OCI-M2 (cell line): ENCODE data around the gene DHDH.
A peak's percentile ranks its signal among the peaks of the same experiment; 100 is the strongest.

Experiments used
- DNase-seq: peaks from one replicate; lab custom pipeline; 2025; ENCODE audit not compliant: unreplicated experiment; lab: John Stamatoyannopoulos, UW

The DHDH gene

DNA sequence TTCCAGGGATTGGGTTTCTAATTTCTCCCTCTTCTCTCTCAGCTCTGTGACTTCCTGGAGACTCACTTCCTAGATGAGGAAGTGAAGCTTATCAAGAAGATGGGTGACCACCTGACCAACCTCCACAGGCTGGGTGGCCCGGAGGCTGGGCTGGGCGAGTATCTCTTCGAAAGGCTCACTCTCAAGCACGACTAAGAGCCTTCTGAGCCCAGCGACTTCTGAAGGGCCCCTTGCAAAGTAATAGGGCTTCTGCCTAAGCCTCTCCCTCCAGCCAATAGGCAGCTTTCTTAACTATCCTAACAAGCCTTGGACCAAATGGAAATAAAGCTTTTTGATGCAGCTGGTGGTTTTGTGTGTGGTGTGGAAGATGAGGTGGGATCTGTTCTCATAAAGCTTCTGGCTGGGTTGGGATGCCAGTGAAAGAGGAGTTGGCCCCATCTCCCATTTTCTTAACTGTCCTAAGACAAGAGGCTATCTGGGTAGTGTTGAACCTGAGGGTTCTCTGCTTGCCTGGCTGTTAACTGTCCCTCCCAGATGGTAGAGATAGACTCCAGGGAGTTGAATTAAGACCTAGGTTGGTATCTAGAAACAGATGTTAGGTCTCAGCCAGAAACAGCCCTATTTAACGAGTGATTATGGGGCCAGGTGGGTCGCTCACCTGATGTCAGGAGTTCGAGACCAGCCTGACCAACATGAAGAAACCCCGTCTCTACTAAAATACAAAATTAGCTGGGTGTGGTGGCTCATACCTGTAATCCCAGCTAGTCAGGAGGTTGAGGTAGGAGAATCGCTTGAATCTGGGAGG lies 33.2 kb downstream of the DHDH start:
- DNase-seq, result no peak

DNA sequence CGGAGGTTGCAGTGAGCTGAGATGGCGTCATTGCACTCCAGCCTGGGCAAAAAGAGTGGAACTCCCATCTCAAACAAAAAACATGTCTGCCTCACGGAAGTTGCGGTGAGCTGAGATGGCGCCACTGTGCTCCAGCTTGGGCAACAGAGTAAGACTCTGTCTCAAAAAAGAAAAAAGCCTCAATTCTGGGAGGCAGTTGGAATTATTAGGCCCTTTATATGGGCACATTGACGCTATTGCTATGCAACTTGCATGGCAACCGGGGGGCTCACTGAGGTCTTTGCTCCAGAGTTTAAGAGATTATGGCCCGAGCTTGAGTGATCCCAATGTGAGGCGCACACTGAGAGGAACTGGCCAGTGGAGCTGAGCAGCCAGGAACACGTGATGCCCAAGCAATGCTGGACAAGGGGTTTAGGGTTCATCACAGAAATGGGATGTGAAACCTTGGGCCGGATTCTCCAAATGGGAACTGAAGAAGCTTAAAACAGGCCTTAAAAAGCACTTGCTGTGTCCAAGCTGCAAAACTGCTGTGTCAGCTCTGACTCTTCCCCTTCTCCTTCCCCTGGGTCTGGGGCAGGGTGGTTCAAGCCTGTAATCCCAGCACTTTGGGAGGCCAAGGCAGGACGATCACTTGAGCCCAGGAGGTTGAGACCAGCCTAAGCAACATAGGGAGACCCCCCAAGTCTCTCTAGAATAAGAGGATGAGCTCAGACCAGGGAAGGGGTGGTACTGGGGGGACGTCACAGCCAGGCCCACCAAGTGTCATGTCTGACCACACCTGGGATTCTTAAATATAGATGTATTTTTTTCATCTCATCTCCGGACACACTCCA lies 34.1 kb downstream of the DHDH start:
- DNase-seq, result no peak

DNA sequence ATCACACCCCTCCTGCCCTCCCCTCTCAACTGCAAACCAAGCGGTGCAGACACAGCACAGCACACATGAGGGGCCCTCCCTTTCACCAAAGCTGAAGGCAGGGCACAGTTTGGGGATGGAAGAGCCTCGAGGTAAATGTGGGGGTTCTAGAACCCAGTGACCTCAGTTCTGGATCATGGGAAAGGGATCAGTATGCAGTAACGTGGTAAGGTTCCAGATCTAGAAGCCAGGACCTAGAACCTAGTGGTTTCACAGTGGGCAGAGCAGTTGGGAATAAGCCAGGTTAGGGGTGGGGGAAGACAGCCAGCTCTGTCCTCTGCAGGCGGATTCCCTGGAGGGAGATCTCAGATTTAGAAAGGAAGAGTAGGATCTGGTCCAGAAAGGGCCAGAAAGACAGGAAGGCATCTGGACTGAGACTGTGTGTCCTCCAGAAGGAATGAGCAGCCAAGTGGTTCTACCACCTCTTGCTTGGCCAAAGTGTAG lies 34.7 kb downstream of the DHDH start:
- no peak for DNase-seq

DNA sequence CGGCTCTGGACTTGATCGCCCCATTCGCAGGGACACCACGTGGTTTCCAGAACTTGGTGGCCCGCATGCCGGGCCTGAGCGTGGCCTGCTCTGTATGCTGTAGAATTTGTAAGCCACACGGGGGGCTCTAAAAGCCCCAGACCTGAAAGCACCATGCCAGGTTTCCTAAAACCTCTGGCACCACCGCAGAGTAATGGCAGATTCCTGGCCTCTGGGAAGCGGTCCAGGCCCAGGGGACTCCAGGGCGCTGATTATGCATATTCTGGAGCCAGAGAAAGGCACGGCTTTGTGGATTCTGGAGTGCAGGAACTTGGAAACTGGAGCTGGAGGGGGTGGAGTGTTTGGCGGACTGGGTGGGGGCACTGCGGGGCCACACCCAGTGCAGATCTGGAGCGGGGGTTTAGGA lies 35.3 kb downstream of the DHDH start:
- no peak for DNase-seq

DNA sequence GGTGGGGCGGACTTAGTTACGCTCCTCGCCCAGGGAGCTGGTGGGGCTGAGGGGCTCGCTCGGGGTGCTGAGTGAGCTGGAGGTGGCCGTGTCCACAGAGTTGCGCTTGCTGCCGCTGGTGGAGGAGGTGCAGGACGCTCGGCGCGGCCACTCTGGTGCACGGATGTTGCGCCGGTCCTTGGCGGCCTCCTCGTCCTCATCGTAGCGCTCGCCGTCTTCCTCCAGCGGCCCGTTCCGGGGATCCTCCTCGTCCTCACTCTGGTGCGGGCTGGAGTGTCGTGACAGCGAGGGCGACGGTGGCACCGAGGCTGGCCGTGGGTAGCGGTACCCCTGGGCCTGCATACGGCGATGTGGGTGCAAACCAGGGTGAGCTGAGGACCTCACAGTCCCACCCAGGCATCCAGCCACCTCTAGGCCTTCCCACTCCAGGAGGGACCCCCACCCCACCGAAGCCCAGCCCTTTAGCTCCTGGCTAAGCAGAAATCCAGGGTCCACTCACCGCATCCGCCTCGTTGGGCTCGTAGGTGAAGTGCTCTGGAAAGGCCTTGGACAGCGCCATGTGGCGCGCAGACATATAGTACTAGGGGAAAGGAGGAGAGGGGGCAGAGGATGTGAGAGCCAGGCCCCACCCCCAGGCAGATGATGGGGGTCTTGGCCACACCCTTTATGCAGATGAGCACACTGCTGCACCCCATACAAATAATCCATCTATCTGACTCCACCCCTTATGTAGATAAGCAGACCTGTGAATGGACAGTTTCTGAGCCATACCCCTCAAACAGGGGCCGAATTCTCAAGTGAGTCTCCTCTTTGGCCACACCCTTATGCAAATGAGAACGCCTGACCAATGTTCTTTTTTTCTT lies 36.0 kb downstream of the DHDH start:
- no peak for DNase-seq

DNA sequence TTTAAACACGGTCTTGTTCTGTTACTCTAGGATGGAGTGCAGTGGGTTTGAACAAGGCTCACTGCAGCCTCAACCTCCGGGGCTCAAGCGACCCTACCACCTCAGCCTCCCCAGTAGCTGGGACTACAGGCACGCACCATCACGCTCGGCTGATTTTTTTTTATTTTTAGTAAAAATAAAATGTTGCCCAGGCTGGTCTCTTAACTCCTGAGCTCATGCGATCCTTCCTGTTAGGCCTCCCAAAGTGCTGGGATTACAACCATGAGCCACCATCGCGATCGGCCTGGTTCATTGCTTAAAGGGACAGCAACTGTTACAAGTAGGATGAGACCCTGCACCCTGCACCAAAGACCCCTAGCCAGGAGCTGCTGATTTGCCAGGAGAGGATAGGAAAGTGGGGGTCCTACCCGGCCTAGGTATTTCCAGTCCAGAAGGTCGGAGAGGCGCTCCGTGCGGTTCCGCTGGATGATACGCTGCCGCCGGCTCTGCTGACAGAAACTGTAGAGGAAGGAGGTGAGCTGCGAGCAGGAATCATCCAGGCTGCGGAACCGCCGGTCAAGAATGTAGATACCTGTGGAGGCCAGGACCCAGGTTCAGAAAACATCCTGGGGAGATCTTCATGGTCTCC lies 36.8 kb downstream of the DHDH start:
- DNase-seq, result no peak

DNA sequence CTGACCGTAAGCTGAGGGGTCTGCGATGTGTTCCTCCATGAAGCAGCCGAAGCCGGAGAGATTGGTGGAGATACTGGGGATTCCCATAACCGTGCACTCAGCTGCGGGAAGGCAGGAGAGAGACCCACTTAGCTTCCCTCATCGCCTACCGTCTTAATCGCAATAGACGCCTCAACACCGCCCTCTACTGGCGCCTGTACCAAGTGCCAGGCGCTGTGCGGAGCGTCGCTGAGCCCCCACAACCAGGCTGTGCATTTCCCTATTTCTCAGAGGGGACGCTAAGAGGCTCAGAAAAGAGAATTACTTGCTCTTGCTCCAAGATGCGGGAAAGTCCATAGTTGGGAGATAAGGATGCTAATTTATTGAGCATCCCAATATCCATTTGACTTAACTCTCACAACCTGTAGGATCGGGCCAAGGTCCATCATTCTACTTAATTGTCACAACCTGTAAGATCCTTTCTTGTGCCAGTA lies 37.5 kb downstream of the DHDH start:
- DNase-seq, result peak; percentile 84

DNA sequence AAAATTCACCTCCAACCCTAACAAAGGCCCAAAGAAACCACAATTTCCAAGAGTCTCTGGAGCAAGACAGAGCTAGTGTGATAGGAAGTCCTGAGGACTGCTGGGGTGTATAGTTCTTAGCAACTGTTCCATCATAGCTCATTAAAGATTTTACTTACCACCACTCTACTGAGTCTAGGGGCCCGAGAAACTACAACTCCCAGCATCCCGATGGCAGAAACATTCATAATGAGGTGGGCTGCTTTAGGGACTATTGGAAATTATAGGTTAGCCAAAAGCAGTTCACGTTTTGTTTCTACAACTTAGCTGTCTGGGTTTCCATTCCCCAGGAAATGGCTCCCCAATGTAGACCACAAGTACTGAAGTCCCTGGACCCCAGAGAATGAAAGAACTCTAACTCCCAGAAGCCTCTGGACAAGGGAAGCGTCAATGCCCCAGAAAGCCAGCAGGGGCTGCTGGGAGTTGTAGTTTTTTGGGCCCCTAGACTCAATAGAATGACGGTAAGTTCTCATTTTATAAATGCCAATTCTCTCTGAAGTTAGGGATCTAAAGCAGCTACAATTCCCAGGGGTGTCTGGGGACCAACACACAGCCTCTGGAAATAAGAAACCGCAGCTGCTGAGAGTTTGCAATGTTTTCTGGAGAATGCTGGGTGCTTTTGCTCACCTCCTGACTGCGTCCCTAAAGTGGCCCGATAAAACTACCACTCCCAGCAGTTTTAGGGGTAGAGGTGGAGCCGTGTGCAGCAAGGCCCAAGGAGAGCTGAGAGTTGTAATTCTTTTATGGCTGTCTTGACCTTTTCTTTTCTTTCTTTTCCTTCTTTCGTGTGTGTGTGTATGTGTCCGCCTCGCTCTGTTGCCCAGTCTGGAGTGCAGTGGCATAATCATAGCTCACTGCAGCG lies 42.7 kb downstream of the DHDH start:
- DNase-seq, result no peak

DNA sequence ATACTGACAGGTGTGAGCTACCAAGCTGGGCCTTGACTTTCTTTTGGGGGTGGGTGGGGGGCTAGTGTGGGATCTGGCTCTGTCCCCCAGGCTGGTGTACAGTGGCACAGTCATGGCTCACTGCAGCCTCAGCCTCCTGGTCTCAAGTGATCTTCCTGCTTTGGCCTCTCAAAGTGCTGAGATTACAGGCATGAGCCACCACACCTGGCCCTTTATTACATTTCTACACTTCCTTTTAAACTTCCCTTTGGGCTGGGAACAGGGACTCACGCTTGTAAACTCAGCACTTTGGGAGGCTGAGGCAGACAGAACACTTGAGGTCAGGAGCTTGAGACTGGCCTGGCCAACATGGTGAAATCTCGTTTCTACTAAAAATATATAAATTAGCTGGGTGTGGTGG lies 43.6 kb downstream of the DHDH start:
- DNase-seq, result no peak

DNA sequence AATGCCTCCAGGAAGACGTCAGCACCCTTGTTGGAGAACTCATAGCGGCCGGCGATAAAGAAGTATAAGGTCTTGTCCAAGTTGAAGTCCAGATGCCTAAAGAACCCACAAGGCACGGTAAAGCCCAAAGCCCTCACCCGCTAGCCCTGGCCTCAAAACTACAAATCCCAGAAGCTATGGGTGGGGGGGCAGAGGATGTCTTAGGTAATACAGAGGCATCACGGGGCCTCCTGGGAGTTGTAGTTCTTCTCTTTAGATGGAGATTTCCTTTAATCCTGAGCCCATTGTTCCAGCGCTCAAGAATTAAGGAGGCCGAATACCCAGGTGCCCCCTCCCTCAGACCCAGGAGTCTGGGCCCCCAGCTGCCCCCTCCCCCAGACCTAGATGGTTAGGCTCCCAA lies 48.8 kb downstream of the DHDH start:
- no peak for DNase-seq

DNA sequence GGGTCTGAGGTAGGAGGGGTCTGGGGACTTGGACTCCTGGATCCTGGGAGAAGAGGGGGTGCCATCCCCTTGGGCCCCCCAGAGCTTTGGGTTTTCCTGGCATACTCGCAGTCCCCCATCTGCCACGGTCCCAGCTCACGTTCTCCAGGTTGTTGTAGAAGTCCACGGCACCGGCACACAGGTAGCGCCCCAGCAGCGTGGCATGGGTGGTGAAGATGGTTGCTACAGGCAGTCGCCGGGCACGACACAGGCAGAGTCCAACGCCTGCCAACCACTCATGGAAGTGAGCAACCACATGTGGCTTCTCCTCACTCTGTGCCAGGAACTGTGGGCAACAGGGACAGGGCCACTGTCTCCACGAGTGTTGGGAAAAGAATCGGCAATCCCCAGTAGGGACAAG lies 52.2 kb downstream of the DHDH start:
- DNase-seq, result no peak

DNA sequence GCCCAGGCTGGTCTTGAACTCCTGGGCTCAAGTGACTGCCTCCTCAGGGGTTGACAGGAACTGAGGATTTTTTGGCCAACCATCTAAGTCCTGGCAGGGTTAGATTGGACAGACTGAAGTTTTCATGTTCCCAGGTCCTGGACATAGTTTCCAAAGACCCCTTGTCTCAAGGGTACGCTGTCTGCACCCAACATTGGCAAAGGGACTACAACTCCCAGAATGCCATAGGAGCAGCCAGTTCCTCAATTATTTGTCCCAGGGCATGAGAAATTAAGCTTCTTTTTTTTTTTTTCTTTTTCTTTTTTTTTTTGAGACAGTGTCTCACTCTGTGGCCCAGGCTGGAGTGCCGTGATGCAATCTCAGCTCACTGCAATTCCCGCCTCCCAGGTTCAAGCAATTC lies 52.7 kb downstream of the DHDH start:
- no peak for DNase-seq

DNA sequence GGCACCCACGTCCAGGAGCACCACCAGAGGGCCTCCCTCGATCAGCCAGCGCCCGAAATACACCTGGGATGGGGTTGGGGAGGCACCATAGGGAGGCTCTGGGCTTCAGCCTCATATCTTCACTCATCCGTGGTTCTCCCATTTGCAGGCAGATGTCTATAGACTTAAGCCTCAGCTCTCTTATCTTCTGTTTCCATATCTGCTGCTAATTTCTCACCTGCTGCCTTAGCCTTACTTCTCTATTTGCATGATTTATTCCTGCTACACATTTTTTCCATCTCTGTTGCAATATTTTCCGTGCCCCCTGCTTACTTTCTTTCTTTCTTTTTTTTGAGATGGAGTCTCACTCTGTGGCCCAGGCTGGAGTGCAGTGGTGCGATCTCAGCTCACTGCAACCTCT lies 53.8 kb downstream of the DHDH start:
- DNase-seq, result no peak

DNA sequence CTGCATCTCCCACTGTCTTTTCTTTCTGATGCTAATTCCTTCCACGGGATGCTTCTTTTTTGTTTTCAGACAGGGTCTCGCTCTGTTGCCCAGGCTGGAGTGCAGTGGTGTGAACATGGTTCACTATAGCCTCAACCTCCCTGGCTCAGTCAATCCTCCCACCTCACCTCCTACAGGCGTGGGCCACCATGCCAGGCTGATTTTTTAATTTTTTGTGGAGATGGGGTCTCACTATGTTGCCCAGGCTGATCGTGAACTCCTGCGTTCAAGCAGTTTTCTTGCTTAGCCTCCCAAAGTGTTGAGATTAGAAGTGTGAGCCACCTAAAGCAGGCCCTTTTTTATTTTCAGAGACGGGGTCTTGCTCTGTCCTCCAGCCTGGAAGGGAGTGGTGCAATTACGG lies 54.8 kb downstream of the DHDH start:
- no peak for DNase-seq

DNA sequence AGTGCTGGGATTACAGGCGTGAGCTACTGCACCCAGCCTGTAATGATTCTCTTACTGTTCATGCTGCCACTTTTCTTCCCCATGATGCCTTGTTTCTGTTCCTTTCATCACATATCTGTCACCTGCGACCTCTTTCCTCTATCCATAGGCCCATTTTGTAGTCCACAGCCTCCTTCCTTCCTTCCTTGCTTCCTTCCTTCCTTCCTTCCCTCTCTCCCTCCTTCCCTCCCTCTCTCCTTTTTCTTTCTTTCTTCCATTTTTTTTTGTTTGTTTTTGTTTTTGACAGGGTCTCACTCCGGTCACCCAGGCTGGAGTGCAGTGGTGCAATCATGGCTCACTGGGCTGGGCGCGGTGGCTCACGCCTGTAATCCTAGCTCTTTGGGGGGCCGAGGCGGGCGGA lies 55.4 kb downstream of the DHDH start:
- no peak for DNase-seq

DNA sequence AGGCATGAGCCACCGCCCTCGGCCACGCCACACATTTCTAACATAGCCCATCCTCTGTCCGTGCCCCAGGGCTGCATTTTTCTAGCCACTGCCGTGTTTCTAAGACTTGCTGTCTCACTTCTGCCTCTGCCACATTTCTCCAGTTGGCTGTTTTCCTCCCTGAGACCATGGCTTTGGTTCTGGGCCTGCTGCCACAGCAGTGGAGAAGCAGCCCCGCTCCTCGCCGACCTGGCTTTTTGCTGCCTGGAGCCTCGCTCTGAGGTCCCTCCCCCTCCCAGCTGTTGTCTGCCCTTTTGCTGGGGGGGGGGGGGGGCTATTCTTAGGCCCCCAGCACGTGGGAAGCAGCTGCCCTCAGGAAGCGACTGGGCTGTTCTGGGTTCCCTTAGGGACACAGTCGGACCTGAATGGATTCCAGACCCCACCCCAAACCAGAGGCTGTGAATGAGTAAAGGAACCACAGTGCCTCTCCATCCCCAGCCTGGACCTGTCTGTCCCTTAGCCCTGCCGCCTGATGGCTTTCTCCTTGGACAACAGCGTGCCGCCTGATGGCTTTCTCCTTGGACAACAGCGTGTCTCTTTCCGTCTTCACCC lies 56.3 kb downstream of the DHDH start:
- no peak for DNase-seq

DNA sequence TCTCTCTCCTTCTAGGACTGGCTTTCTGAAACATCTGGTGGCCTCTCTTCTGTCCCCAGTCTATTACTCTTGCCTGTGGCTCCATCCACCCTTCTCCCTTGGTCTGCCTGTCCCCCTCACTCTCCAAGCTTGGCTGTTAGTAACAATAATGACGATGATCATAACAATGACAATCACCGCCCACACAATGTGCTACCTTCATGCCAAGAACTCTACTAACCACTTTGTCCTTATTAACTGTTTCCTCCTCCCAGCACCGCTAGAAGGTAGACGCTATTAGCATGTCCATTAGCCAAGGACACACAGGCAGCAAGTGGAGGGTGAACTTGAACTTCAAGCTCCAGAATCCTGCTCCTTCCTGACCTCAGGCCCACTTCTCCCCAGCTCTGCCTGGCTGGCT lies 56.9 kb downstream of the DHDH start:
- no peak for DNase-seq

DNA sequence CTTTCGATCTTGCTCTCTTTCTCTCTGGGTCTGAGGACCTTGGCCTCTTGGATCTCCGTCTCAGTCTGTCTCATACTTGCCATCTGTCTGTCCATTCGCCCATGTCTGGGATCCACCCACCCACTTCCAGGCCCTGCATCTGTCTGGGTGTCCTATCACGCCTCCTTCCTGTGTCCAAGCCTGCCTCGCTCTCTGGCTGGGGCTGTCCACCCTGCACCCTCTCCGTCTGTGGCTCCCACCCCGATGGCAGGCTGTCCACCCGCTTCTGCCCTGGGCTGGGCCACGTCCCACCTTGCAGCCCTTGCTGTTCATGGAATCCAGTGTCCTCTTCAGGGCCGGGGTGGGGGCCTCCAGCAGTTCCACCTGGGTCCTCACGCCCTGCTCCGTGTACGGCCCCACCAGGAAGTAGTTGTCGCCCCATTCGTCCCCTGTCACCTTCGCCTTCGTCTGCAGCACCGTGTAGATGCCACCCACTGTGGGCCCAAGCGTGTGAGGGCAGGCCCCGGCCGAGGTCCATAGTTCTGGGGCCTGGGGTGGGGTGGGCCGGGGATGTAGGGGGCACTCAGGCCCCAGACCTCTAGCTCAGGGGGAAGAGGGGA lies 57.6 kb downstream of the DHDH start:
- DNase-seq, result no peak
